Measurements from ENCODE around the gene DPP10.

The DPP10 gene

DNA sequence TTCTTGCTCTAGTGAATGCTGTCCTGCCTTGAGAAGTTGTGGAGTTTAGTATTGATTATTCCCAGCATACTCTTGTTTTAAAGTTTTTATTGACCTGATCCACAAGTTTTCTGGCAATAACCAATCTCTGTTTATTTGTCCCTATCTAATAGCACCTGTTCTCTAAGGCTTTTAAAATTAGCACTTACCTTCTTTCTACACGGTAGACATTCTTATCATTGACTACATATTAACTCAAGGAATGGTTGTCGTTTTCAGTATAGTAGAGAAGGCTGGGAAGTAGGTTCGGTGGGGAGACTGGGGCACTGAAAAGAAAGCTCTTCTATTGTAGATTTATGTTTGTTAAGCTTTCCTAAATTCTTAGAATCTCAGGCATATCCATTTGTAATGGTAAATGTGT is 726.0 kb downstream of the DPP10 start:
- no peak for TF ChIP-seq TAF1 (IDR thresholded peaks at IDR 0.05; ENCODE audit: borderline replicate concordance, insufficient read depth, low read length)
- no peak for TF ChIP-seq FOXP2 (optimal IDR thresholded peaks at IDR 0.05; ENCODE audit: borderline replicate concordance, extremely low read depth, extremely low read length, insufficient read depth)
- no peak for TF ChIP-seq SIN3A (IDR thresholded peaks at IDR 0.05; ENCODE audit: borderline replicate concordance, insufficient read depth, low read length)
- TF ChIP-seq, protein P1, sequence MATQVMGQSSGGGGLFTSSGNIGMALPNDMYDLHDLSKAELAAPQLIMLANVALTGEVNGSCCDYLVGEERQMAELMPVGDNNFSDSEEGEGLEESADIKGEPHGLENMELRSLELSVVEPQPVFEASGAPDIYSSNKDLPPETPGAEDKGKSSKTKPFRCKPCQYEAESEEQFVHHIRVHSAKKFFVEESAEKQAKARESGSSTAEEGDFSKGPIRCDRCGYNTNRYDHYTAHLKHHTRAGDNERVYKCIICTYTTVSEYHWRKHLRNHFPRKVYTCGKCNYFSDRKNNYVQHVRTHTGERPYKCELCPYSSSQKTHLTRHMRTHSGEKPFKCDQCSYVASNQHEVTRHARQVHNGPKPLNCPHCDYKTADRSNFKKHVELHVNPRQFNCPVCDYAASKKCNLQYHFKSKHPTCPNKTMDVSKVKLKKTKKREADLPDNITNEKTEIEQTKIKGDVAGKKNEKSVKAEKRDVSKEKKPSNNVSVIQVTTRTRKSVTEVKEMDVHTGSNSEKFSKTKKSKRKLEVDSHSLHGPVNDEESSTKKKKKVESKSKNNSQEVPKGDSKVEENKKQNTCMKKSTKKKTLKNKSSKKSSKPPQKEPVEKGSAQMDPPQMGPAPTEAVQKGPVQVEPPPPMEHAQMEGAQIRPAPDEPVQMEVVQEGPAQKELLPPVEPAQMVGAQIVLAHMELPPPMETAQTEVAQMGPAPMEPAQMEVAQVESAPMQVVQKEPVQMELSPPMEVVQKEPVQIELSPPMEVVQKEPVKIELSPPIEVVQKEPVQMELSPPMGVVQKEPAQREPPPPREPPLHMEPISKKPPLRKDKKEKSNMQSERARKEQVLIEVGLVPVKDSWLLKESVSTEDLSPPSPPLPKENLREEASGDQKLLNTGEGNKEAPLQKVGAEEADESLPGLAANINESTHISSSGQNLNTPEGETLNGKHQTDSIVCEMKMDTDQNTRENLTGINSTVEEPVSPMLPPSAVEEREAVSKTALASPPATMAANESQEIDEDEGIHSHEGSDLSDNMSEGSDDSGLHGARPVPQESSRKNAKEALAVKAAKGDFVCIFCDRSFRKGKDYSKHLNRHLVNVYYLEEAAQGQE (IDR thresholded peaks at IDR 0.05; ENCODE audit: insufficient read depth in 1 of 2, low read depth in 2 of 2, low read length in 2 of 2): no peak
- TF ChIP-seq POLR2AphosphoS5 (IDR thresholded peaks at IDR 0.05; ENCODE audit: low read depth, low read length): no peak

DNA sequence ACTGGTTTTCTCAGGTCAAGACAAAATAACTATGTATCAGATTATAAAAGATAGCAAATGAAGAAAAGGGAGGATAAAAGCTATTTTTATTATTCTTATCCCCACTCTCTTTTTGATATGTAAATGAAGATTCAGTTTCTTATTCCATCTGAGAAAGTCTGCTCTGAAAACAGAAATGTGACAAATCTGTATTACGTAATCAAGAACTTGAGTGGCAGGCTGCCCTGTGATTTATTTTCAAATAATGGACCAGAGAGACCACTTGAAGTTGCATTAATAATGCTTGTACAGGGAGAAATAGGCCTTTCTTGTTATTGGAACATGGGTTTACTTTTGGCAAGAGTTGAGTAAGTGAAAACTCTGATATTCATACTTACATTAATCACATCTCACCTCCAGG is 727.4 kb downstream of the DPP10 start:
- TF ChIP-seq TAF1 (IDR thresholded peaks at IDR 0.05; ENCODE audit: borderline replicate concordance, insufficient read depth, low read length) (no peak), SIN3A (IDR thresholded peaks at IDR 0.05; ENCODE audit: borderline replicate concordance, insufficient read depth, low read length) (no peak), POLR2AphosphoS5 (IDR thresholded peaks at IDR 0.05; ENCODE audit: low read depth, low read length) (no peak), FOXP2 (optimal IDR thresholded peaks at IDR 0.05; ENCODE audit: borderline replicate concordance, extremely low read depth, extremely low read length, insufficient read depth) (no peak)
- TF ChIP-seq, protein P1 (IDR thresholded peaks at IDR 0.05; ENCODE audit: insufficient read depth in 1 of 2, low read depth in 2 of 2, low read length in 2 of 2): no peak

DNA sequence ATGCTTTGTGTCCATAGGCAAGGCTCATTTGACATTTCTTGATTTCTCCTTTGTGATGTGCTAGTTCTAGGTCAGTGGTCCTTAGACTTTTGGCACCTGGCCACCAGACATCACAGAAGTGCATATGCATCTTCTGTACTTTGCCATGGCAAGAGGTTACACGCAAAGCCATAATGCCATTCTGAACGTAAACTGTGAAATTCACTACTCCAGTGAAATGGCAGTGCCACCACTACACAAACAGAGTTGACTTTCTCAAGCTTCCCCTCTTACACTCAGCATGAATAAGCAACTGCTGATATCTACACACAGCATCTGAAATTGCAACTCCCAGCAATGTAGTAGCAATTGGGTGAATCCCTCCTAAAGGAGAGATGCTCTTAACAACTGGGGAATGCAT is 729.3 kb downstream of the DPP10 start:
- TF ChIP-seq SIN3A (IDR thresholded peaks at IDR 0.05; ENCODE audit: borderline replicate concordance, insufficient read depth, low read length): no peak
- TF ChIP-seq, protein P1 (IDR thresholded peaks at IDR 0.05; ENCODE audit: insufficient read depth in 1 of 2, low read depth in 2 of 2, low read length in 2 of 2): no peak
- no peak for TF ChIP-seq TAF1 (IDR thresholded peaks at IDR 0.05; ENCODE audit: borderline replicate concordance, insufficient read depth, low read length)
- no peak for TF ChIP-seq FOXP2 (optimal IDR thresholded peaks at IDR 0.05; ENCODE audit: borderline replicate concordance, extremely low read depth, extremely low read length, insufficient read depth)
- no peak for TF ChIP-seq POLR2AphosphoS5 (IDR thresholded peaks at IDR 0.05; ENCODE audit: low read depth, low read length)

DNA sequence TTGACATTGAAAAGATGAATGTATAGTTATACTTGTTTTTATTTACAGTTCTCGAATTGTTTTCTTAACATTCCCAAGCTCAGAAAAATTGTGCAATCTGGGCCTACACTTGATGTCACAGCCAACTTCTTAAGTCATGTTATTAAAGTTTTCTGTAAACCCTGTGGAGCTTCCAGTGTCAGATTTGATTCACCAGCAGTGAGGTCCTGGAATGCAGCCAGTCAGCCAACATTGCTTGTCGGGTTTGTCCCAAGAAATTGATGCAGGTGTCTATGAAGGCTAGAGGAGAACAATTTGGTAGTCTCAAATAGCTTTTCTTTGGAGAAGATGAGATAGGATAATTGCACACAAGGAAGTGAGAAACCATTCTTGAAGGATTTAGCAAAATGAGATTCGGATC is 732.2 kb downstream of the DPP10 start:
- TF ChIP-seq POLR2AphosphoS5 (IDR thresholded peaks at IDR 0.05; ENCODE audit: low read depth, low read length): no peak
- TF ChIP-seq FOXP2 (optimal IDR thresholded peaks at IDR 0.05; ENCODE audit: borderline replicate concordance, extremely low read depth, extremely low read length, insufficient read depth): no peak
- no peak for TF ChIP-seq SIN3A (IDR thresholded peaks at IDR 0.05; ENCODE audit: borderline replicate concordance, insufficient read depth, low read length)
- TF ChIP-seq TAF1 (IDR thresholded peaks at IDR 0.05; ENCODE audit: borderline replicate concordance, insufficient read depth, low read length): no peak
- TF ChIP-seq, protein P1 (IDR thresholded peaks at IDR 0.05; ENCODE audit: insufficient read depth in 1 of 2, low read depth in 2 of 2, low read length in 2 of 2): no peak

DNA sequence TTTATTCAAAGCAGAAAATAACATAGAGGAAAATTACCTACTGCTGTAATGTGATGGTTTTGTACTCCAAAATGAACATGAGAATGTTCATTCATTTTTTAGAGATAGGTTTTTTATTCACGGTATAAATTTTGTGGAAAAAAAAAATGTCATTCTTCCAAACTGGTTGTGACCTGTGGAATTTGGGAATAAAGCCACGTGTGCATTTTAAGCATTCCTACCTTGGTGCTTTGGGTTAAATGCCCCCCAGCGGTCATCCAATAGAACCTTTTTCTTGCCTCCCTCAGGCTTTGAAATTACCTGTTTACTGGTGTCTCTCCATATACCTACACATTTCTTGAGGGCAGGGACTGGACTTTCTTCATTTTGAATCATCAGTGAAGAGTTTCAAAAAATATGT is 740.7 kb downstream of the DPP10 start:
- TF ChIP-seq, protein P1 (IDR thresholded peaks at IDR 0.05; ENCODE audit: insufficient read depth in 1 of 2, low read depth in 2 of 2, low read length in 2 of 2): no peak
- no peak for TF ChIP-seq FOXP2 (optimal IDR thresholded peaks at IDR 0.05; ENCODE audit: borderline replicate concordance, extremely low read depth, extremely low read length, insufficient read depth)
- TF ChIP-seq TAF1 (IDR thresholded peaks at IDR 0.05; ENCODE audit: borderline replicate concordance, insufficient read depth, low read length): no peak
- TF ChIP-seq POLR2AphosphoS5 (IDR thresholded peaks at IDR 0.05; ENCODE audit: low read depth, low read length): no peak
- TF ChIP-seq SIN3A (IDR thresholded peaks at IDR 0.05; ENCODE audit: borderline replicate concordance, insufficient read depth, low read length): no peak
